ENCODE data around the gene ZNF438.

DNA sequence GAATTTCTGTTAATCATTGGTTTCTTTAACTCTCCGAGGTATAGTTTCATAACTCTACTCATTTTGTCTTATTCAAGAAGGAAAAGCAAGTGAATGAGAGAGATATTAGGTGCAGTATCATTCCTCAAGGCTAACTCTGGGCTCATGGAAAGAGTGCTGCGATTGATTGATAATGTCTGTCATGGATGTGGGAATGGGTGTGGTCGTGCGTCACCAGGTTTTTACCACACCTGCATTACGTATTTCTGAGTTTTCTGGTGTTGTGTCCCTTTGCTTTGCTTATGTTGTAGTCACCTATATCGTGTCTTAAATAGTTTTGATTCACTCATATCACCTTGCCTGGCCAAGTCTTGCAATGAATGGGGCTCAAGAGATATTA is 44.9 kb upstream of the ZNF438 start:
- TF ChIP-seq, protein P1, sequence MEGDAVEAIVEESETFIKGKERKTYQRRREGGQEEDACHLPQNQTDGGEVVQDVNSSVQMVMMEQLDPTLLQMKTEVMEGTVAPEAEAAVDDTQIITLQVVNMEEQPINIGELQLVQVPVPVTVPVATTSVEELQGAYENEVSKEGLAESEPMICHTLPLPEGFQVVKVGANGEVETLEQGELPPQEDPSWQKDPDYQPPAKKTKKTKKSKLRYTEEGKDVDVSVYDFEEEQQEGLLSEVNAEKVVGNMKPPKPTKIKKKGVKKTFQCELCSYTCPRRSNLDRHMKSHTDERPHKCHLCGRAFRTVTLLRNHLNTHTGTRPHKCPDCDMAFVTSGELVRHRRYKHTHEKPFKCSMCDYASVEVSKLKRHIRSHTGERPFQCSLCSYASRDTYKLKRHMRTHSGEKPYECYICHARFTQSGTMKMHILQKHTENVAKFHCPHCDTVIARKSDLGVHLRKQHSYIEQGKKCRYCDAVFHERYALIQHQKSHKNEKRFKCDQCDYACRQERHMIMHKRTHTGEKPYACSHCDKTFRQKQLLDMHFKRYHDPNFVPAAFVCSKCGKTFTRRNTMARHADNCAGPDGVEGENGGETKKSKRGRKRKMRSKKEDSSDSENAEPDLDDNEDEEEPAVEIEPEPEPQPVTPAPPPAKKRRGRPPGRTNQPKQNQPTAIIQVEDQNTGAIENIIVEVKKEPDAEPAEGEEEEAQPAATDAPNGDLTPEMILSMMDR (IDR thresholded peaks at IDR 0.05) = no peak
- TF ChIP-seq EZH2 (IDR thresholded peaks at IDR 0.05) (no peak), EZH2phosphoT487 (IDR thresholded peaks at IDR 0.05) (no peak)

Data from neural progenitor cell (in vitro differentiated cells).